Endothelial cell of umbilical vein (primary cell): Measurements from ENCODE around the gene ITIH3.

Experiments used
- EZH2 ChIP-seq: IDR thresholded peaks from 2 replicates; pipeline ENCODE4 v1.6.1; 2012; ENCODE audit warnings: borderline replicate concordance, low read depth, mild to moderate bottlenecking, moderate library complexity, low read length, inconsistent platforms; ENCODE audit not compliant: severe bottlenecking
- GATA2 ChIP-seq: IDR thresholded peaks from 2 replicates; pipeline ENCODE4 v1.7.0; 2011; ENCODE audit warnings: low read depth, mild to moderate bottlenecking, moderate library complexity, mixed read lengths, low read length; ENCODE audit not compliant: insufficient read length, insufficient read depth
- JUN ChIP-seq: IDR thresholded peaks from 2 replicates; pipeline ENCODE4 v1.6.1; 2011; ENCODE audit warnings: borderline replicate concordance, low read depth; ENCODE audit not compliant: insufficient read length, insufficient read depth
- MYC ChIP-seq: IDR thresholded peaks from one replicate; pipeline ENCODE4 v1.6.1; 2011; ENCODE audit warnings: mild to moderate bottlenecking, low read depth, low read length
- POLR2A ChIP-seq: IDR thresholded peaks from 2 replicates; pipeline ENCODE4 v1.6.1; 2012; ENCODE audit warnings: low read depth, mild to moderate bottlenecking, control low read depth, low read length
- POLR2AphosphoS5 ChIP-seq: IDR thresholded peaks from 2 replicates; pipeline ENCODE4 v1.6.1; 2012; ENCODE audit warnings: low read depth, mild to moderate bottlenecking, control low read depth, low read length, moderate library complexity; ENCODE audit not compliant: insufficient read depth
- TF ChIP-seq, protein P1 (sequence below), 2 donors: IDR thresholded peaks; 1 replicate in 1 of 2; 2 replicates in 1 of 2; pipeline ENCODE4 v1.5.1; 2011; ENCODE audit warnings: low read length in 2 of 2, mild to moderate bottlenecking in 2 of 2, moderate library complexity in 2 of 2, control low read depth in 1 of 2, inconsistent platforms in 1 of 2, low read depth in 1 of 2; ENCODE audit not compliant: insufficient read depth in 1 of 2; ENCODE audit errors: extremely low read depth in 1 of 2
- TF ChIP-seq, protein P2 (sequence below): IDR thresholded peaks from 2 replicates; pipeline ENCODE4 v1.6.1; 2011; ENCODE audit not compliant: insufficient read depth, insufficient read length

- TF ChIP-seq, protein P1, sequence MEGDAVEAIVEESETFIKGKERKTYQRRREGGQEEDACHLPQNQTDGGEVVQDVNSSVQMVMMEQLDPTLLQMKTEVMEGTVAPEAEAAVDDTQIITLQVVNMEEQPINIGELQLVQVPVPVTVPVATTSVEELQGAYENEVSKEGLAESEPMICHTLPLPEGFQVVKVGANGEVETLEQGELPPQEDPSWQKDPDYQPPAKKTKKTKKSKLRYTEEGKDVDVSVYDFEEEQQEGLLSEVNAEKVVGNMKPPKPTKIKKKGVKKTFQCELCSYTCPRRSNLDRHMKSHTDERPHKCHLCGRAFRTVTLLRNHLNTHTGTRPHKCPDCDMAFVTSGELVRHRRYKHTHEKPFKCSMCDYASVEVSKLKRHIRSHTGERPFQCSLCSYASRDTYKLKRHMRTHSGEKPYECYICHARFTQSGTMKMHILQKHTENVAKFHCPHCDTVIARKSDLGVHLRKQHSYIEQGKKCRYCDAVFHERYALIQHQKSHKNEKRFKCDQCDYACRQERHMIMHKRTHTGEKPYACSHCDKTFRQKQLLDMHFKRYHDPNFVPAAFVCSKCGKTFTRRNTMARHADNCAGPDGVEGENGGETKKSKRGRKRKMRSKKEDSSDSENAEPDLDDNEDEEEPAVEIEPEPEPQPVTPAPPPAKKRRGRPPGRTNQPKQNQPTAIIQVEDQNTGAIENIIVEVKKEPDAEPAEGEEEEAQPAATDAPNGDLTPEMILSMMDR (IDR thresholded peaks at IDR 0.05; ENCODE audit: extremely low read depth in 1 of 2, insufficient read depth in 1 of 2, low read depth in 1 of 2, low read length in 2 of 2), result no peak
- TF ChIP-seq POLR2AphosphoS5 (no peak), JUN (no peak), EZH2 (no peak), POLR2A (no peak), MYC (no peak), GATA2 (no peak)
- TF ChIP-seq, protein P2, sequence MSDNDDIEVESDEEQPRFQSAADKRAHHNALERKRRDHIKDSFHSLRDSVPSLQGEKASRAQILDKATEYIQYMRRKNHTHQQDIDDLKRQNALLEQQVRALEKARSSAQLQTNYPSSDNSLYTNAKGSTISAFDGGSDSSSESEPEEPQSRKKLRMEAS, result no peak
Observed at GRCh38 chr3:52854013-52854412, 59.4 kb downstream of the ITIH3 start.
